GM19043 (cell line): ENCODE measurements around the gene ADAMTS8.

ENCODE experiments used
- ATAC-seq: cut with Tn5 transposase; IDR thresholded peaks from one replicate; pipeline ENCODE4 v1.9.1; 2021; ENCODE audit warnings: low read depth; ENCODE audit not compliant: unreplicated experiment

ADAMTS8 gene

DNA sequence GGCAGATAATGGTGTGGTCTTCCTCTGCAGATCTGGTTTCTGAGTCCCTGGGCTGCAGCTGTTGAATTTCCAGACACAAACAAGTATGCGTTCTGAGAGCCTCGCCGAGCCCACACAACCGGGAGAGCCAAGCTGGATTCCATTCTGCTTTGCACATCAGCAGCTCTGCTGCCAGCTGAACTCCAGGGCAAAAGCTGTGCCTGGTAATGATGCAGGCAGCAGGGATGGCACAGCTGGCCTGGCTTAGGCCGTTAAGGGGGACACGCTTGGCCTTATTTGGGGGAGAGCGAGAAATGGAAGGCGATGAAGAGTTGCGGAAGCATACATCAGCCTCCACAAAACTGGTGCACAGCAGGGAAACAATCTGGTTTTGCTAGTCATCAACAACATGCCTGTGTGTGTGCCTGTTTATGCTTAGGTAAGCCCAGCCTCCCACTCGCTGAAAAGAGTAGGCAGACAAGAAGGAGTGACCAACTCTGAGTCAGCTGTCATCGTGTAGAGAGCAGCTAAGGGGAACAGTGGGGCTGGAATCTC lies 25.1 kb downstream of the ADAMTS8 start:
- ATAC-seq, result no peak

DNA sequence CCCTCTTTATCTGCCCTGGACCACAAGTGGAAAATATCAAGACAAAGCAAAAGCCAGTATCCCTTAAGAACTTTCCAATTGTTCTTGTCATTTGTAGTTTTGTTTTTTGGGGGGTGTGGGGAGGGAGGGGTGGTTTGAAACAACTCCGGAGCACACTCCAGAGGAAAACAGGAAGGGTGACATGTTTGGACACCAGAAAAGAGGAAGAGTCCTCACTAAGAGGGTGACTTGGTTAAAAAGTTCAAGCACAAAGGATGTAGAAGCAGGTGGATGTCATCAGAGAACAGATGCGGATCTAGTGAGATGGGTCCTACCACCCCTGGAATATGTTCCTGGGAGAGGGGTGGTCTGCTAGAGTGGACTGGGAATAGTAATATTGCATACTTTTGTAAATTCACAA lies 25.8 kb downstream of the ADAMTS8 start:
- ATAC-seq, result no peak

DNA sequence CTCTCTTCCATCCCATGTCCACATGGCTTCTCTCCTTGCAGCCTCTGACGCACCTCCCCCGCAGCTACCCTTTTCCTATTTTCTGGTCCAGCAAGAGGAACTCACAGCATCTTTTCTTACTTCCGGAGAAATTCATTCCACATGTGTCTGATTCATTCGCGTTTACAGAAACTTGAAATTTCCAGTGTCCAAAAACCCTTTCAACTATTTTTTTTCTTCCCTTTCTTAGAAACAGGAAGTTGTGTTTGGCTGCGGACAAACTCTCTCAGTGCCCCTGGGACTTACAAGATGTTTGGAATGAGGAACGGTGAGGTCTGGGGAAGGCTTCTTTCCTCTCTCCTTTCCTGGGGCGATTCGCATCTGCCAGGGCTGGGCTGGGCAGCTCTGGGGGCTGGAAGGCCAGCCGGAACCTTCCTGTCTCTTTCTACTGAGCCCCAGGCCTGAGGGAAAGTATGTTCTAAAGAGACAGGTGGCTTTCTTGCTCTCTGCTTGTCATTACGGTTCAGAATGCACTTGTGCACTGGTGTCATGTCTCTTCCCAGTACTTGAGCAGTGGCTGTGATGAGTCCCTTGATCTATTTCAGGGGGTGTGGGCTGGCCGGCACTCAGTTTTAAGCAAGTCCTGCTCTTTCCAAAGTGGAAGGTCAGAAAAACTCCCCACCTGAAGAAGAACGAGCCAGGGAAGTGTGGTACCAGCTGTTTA lies 27.5 kb downstream of the ADAMTS8 start:
- ATAC-seq, result no peak

DNA sequence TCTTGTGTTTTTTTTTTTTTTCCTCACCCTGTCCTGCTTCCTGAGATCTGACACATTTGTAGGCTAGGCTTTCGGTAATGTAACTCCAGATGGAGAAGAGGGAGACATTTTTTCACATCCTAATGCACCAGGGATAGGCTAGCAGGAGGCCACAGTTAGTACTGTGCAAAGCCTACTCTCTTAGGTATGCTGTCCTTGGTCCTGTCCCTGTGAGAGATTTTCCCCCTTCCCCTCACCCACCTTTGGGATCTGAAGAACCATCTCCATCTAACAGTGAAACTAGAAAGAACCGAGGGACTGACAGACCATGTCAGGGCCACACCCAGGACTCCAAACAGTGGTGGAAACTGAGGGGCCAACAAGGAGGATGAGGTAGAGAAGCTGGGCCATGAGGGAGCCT lies 29.2 kb downstream of the ADAMTS8 start:
- ATAC-seq, result no peak

DNA sequence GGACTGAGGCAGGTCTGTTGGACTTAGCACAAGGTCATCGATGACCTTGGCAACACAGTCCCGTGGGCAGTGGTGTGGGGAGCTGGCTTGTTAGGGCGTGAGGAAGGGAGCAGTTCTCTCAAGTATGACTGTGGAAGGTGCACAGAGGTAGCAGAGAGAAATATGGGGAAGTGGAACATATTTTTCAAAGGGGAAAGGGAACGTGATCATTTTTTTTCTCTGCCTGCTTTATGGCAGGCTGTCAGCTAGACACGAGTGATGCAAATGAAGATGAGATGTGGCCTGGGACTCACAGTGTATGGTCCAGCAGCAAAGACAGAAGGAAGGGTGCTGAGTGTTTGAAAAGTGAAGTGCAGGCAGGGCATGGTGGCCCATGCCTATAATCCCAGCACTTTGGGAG lies 30.6 kb downstream of the ADAMTS8 start:
- ATAC-seq, result no peak

DNA sequence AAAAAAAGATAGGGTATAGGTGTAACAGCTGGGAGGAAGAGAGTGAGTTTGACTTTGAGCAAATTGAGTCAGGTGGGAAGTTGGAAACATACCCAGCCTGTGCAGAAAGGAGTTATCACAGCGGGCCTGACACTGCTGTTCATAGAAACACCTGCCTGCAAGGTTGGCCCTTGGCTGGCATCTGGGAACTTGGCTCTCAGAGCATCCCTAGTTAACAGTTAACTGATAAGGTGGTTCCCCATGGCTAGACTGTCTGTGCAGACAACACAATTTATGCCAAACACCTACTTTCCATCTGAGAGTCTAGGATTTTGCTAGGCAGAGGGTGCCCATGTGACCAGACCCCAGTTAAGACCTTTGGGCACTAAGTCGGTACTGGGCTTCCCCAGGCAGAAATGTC lies 31.4 kb downstream of the ADAMTS8 start:
- no peak for ATAC-seq

DNA sequence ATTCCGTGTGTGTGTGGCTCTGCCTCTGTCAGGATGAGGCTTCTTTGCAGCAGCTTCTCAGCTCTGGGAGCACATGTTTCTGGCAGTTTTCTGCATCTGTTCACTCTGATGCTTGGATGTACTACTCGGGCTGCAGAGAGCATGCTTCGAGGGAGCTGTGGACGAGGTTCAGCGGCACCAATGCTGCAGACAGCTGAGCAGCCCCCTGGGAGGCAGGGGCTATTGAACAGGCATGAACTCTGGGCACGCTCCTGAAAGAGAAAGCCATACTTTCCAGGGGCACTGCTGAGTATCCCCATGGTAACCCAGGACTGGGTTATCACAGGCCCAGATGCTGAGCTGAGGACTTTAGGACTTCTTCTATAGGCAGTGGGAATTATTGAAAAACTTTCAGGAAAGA lies 33.8 kb downstream of the ADAMTS8 start:
- ATAC-seq, result no peak

DNA sequence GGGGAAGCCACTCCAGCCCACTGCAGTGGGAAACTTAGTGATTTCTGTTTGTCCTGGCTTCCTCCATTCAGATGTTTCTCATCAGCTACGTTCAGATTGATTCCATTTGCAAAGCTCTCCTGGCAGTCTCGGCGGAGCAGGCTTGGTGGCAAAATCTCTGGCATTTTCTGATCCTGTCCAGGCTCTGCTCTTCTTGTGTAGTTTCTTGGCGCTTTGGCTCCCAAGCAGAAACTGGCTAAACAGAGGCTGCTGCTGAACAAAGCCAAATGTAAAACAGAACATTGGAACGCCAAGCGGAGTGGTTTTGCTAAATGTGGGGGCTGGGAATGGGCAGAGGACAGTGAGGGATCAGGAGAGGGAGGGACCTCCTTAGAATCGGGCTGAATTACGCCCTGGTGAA lies 36.7 kb downstream of the ADAMTS8 start:
- no peak for ATAC-seq

DNA sequence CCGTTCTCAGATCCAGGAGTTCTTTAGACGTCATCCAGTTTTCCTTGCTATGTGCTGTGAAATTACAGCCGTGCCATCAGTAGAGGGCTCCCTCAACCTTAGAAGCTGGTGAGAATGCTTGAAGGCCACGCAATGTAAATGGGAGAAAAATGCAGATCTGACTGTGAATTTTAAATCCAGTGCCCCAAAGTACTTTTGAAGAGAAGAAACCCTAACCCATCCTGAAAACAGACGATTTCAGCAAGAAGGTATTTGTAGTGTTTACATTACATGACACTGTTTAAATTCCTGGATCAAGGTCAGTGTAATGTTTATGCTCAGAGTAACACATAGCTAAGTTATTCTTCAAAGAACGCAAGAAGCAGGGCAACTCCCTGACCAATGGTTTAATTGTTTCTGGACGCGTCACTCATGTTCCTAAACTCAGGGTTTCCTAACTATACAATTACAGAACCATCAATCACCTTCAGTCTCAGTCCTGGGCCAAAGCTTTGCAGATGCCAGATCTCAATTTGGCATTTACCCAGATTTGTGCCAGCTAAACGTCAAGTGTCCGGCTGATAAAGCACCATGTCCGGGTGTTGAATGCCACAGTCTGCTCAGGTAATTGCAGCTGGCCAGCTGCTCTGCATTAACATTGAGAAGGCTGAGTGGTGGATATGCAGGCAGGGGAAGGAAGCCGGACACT lies 38.2 kb downstream of the ADAMTS8 start:
- no peak for ATAC-seq

DNA sequence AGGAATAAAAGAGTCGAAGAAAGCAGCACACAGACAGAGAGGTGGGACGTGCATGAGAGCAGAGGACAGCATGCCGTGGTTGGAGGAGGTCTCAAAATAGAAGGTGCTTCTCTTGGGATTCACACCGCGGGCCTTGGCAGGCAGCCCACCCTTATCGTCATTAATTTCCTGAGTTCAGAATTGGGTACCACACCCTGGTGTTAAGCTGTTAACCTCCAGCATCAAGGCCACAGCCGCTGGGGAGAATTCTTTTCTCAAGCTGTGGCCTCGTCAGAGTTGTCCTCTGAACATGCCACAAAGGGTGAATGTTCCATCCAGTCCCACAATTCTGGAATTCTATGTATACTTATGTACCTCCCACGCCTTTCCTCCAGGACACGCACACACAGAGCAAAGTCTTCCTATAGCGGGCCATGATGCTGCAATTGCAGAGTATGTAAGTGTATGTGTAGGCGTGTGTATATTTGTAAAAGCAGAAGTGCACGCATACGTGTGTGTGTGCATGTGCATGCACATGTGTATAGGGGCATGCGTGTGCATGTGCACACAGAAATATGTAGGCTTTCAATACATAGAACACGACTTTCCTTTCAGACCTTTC lies 39.0 kb downstream of the ADAMTS8 start:
- no peak for ATAC-seq

DNA sequence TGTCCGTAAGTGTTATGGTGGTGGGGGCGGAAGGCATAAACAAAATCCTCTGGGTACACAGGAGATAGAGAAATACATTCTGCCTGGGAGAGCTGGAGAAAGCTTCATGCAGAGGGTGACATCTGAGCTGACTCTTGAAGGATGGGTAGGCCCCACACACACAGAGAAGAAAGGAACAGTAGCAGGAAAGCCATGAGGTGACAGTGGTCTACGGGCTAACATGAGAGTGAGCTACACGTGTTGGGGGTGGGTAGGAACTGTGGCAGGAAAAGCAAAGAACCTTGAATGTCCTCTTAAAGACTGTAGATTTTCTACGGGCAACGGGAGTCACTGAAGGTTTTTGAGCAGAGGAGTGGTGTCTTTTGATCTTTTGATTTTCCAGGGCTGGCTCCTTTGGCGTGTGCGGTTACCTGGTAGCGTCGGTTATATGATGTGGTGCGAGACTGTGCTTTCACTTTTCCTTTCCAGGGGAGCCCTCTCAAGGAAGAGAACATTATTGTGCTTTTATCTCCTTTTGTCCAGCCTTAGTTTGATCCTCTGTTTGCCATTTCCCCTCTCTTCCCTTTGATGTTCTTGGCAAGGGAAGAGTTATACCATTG lies 39.7 kb downstream of the ADAMTS8 start:
- no peak for ATAC-seq

DNA sequence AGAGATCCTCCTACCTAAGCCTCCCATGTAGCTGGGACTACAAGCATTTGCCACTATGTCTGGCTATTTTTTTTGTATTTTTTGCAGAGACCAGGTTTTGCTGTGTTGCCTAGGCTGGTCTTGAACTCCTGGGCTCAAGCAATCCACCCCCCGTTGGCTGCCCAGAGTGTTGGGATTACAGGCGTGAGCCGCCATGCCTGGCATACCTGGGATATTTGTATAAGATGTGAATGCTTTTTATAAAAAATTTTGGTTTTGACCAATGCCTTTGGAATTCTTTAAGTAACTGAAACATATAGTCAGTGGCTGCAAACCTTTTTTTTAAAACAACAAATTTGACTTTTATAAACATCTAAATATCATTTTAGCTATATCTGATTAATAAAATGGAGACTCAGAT lies 42.4 kb downstream of the ADAMTS8 start:
- no peak for ATAC-seq

DNA sequence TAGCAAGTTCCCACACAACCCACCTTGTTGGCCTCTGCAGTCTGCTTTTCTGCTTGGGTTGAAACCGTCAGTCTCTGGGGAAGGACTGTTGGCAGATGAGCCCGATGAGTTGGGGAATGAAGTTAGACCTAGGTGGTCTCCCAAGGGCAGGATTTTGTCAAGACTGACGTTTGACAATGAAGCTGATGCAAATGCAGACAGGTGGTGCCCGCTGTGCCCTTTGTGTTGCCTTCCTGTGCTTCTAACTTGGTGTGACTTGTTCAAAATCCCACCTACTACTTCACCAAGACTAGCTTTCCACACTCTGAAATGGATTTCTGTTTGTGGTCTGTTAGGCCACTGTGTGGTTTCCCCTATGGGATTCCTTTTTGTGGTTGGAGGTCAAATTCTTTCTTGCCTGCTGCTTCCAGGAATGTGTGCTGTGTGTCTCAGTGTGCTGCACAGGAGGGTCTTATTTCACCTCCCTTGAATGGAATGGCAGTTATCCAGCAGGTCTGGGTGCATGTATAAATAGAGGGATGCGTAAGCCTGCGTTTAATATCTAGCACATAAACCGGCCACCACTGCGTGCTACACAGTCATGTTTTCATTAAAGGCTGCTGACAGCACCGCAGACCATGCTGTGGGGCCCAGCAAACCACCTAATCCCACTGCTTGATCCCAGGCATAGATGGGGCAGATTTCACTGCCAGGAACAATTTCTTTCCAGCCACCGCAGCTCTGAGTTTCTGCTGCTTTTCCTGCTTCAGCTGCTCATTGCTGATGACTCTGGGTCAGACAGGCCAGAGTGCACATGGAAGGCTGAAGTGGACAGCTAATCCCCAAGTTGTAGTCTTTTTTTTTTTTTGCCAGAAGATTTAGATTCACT lies 44.8 kb downstream of the ADAMTS8 start:
- no peak for ATAC-seq

DNA sequence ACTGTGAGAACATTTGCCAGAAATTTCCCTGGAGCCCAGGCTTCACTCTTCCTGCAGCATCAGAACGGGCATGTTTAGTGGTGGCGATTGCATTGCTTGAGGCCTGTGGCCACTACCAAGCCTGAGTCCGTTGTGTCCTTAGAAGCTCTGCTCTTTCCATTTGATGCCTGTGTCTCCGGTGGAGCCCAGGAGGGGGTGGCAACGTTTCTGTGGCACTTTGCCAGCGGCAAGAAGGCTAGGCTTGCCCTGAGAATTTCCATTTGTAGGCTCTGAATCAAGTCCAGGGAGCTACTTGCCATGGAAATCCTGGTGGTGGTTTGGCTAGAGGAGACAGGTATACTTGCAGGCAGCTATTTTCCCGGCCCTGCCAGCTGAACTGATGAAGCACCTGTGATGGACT lies 47.1 kb downstream of the ADAMTS8 start:
- no peak for ATAC-seq

DNA sequence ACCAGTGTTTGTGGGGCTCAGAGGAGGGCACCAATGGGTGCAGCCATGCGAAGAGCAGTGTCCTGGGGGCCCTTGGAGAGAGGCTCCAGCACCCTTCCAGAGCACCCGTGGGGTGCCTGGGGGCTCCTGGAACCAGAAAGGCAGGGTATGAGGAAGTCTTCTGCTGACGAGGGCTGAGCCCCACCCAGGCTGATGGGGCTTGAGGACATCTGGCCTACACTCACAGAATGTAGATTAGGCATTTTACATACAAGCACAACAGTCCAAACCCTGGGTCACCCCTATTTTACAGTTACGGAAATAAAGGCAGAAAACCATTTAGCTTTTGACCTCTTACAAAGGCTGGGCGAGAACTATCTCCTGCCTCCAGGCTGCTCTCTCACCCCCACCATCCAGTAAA lies 47.6 kb downstream of the ADAMTS8 start:
- no peak for ATAC-seq

DNA sequence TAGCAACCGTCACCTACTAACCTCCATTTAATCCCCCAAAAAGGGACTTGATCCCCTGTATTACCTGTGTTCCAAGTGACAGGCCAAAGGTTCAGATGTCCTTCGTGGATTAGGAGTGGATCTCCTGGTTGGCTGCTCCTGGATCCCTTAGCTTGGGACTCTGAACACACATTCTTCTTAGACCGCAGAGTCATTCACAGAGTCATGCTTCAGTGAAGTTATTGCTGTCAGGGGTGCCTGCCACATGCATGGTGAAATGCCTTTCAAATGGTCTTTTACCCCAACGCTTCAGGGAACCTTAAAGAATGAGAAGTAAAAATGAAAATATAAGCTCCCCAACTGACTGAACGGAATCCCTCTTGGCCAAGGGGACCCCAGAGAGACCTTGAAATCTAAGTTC lies 49.1 kb downstream of the ADAMTS8 start:
- ATAC-seq, result no peak

DNA sequence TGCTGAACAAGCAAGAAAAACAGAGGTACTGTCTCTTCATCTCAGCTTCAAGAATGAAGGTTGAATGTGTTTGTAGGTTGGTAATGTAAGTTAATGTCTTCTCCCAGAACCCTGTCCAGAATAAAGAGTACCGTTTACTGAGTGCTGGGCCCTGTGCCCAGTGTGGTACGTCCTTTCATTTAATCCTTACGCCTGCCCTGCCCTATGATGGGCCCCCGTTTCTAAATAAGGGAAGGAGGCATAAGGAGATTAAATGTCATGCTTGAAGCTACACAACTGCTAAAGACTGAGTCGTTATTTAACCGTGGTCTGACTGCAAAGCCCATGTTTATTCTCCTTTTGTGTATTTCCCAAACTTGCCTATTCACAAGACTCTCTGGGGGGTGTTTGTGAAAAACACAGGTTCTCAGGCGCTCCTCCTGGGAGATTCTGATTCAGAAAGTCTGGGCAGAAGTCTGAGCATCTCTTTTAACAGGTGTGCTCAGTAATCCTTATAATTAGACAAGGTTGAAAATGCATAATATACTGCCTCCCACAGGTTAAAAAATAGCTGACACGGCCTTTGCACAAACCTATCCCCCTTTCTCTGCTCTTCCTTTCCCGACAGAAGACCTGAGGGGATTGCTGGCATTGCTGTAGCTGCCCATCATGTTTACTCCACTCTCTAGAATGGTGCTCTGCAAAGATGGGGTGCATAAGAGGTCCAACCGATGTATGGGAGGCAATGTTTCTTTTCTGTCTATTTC lies 57.4 kb downstream of the ADAMTS8 start:
- ATAC-seq, result no peak

DNA sequence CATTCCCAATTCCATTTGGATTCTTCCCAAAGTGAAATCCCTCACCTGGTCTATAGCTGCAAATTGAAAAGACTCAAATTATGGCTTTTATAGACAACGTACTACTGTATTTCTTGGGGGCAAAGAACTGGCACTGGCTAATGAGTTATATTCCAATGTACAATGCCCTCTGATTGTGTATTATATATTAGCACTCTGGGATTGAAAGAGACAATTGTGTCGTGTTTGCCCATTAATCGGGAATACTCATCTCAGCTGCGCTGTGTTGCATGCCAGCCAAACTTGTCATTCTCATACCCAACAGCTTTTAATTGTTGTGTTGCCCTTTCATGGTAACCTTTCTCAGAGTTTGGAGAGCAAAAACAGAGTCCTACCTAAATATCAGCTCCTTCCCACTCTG lies 58.7 kb downstream of the ADAMTS8 start:
- no peak for ATAC-seq

DNA sequence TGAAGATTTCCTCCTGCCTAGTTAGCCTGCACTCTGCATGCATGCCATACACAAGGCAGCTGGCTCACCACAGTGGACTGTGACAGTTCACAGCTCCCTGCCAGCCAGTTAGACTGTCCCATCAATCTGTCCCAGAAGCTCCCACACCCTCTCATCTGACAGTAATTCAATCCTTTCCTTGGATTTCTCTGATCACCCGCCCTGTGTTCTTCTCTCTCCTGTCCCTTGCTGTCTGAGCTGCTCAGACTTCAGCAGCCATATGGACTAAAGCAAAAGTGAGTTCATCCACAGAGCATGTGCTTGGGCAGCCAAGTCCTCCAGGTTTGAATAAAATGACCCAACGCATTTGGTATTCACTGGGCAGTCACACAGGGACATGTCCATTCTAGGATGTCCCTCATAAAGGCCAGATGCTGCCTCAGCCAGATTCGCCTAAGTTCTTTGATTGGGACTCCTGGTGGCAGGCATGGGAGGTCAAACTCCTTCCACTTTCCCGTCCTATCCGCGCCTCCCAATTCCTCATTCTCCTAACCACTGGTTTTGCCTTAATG lies 59.2 kb downstream of the ADAMTS8 start:
- no peak for ATAC-seq

DNA sequence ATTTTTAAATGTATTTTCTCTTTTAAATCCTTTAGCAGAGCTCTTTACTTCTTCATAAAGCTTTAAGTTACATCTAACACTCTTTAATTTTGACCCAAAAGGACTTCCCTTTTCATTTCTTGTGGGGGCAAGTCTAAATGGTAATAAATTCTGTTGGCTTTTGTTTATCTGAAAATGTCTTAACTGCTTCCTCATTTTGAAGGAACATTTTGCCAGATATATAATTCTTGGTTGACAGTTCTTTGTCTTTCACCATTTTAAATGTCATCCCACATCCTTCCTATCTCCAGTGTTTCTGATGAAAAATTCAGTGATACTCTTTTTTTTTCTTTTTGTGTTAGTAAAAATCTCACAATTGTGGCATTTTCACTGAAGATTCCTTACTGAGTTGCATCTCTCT lies 69.0 kb downstream of the ADAMTS8 start:
- ATAC-seq, result no peak
